Fibroblast of mammary gland (primary cell): ENCODE results near the gene NCAM1.

Source experiments
- DNase-seq: peaks from one replicate; pipeline ENCODE4 v3.0.0-alpha.2; 2010; ENCODE audit warnings: low read depth
- H3K4me3 ChIP-seq: 2 replicates; pipeline ENCODE4 v1.5.1; 2011; ENCODE audit warnings: low read depth, mild to moderate bottlenecking, low read length, moderate library complexity; ENCODE audit not compliant: control insufficient read depth
- CTCF ChIP-seq: conservative IDR thresholded peaks from 2 replicates; pipeline ENCODE4 v1.5.1; 2011; ENCODE audit warnings: low read depth, low read length, inconsistent platforms; ENCODE audit not compliant: control insufficient read depth, insufficient read depth

NCAM1 gene

GRCh38 chr11:113269636-113270035 is 308.4 kb downstream of the NCAM1 start:
- H3K4me3 ChIP-seq, result no peak overlapping the region
- no peak for TF ChIP-seq CTCF
- no peak for DNase-seq

- no peak overlapping the region for H3K4me3 ChIP-seq
- DNase-seq, result no peak
- no peak for TF ChIP-seq CTCF
Observed at GRCh38 chr11:113270080-113270479, 308.9 kb downstream of the NCAM1 start.

- no peak for TF ChIP-seq CTCF
- no peak for DNase-seq
- H3K4me3 ChIP-seq, result no peak overlapping the region
Observed at GRCh38 chr11:113271551-113272245, 310.5 kb downstream of the NCAM1 start.

GRCh38 chr11:113272281-113272680 is 311.1 kb downstream of the NCAM1 start:
- TF ChIP-seq CTCF, result no peak
- no peak overlapping the region for H3K4me3 ChIP-seq
- DNase-seq, result no peak

- no peak for DNase-seq
- no peak for TF ChIP-seq CTCF
Observed at GRCh38 chr11:113272927-113273615, 311.9 kb downstream of the NCAM1 start.

GRCh38 chr11:113273720-113274119 is 312.5 kb downstream of the NCAM1 start:
- DNase-seq, result no peak
- no peak for TF ChIP-seq CTCF
- no peak overlapping the region for H3K4me3 ChIP-seq

More at GRCh38 chr11:113272927-113273615, 311.9 kb downstream of the NCAM1 start:
- no peak overlapping the region for H3K4me3 ChIP-seq
